Measurements from ENCODE around the gene FOXC2.

DNA sequence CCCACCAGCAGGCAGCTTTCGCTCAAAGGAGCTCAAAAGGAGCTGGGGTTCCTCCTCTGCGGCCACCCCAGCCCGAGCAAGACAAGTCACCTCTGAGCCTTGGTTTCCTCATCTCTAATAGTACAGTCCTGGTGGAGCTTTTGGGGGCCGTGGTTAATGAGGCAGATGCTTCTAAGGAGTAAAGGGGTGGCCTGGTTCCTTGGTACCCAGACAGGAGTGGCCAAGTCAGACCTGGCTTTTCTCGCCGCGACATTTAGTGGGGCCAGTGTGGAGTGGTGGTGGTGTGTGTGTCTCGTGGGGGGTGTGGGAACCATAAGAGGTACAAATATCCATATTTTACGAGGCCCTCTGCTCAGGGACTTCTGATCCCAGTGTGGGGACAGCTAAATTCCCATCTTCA is 49.6 kb upstream of the FOXC2 start:
- TF ChIP-seq NFIC (IDR thresholded peaks at IDR 0.05; ENCODE audit: borderline replicate concordance) = no peak
- TF ChIP-seq, protein P1, sequence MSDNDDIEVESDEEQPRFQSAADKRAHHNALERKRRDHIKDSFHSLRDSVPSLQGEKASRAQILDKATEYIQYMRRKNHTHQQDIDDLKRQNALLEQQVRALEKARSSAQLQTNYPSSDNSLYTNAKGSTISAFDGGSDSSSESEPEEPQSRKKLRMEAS (IDR thresholded peaks at IDR 0.05; ENCODE audit: low read depth) = no peak
- TF ChIP-seq, protein P2, sequence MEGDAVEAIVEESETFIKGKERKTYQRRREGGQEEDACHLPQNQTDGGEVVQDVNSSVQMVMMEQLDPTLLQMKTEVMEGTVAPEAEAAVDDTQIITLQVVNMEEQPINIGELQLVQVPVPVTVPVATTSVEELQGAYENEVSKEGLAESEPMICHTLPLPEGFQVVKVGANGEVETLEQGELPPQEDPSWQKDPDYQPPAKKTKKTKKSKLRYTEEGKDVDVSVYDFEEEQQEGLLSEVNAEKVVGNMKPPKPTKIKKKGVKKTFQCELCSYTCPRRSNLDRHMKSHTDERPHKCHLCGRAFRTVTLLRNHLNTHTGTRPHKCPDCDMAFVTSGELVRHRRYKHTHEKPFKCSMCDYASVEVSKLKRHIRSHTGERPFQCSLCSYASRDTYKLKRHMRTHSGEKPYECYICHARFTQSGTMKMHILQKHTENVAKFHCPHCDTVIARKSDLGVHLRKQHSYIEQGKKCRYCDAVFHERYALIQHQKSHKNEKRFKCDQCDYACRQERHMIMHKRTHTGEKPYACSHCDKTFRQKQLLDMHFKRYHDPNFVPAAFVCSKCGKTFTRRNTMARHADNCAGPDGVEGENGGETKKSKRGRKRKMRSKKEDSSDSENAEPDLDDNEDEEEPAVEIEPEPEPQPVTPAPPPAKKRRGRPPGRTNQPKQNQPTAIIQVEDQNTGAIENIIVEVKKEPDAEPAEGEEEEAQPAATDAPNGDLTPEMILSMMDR (IDR thresholded peaks at IDR 0.05) = no peak

Measured in SK-N-SH (cell line).